DND-41 (cell line): ENCODE data around the gene TSSK2.

Experiments
- EZH2 ChIP-seq: IDR thresholded peaks from 3 replicates; pipeline ENCODE4 v1.6.1; 2012; ENCODE audit warnings: borderline replicate concordance, low read depth, mild to moderate bottlenecking, moderate library complexity, low read length, inconsistent platforms; ENCODE audit not compliant: severe bottlenecking
- TF ChIP-seq, protein P1 (sequence below): IDR thresholded peaks from 2 replicates; pipeline ENCODE4 v1.5.1; 2012; ENCODE audit warnings: borderline replicate concordance, low read length, moderate library complexity, mild to moderate bottlenecking; ENCODE audit not compliant: poor library complexity, severe bottlenecking; ENCODE audit errors: extremely low read depth

DNA sequence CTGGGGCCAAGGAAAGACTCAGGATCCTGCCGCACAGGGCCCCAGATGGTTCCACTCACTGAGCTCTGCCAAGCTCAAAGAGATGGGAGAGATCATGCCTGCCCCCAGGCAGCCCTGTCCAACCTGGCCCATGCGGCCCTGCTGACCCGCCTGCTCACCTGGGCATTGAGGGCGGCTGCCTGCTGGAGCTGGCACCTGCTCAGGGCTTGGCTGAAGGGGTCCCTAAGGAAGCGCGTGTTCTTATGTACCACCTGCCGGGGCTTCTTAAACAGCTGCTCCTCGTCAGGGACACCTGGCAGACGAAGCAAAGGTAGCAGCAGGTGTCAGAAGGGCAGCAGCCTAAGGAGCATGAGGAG is 7.9 kb downstream of the TSSK2 start:
- TF ChIP-seq, protein P1, sequence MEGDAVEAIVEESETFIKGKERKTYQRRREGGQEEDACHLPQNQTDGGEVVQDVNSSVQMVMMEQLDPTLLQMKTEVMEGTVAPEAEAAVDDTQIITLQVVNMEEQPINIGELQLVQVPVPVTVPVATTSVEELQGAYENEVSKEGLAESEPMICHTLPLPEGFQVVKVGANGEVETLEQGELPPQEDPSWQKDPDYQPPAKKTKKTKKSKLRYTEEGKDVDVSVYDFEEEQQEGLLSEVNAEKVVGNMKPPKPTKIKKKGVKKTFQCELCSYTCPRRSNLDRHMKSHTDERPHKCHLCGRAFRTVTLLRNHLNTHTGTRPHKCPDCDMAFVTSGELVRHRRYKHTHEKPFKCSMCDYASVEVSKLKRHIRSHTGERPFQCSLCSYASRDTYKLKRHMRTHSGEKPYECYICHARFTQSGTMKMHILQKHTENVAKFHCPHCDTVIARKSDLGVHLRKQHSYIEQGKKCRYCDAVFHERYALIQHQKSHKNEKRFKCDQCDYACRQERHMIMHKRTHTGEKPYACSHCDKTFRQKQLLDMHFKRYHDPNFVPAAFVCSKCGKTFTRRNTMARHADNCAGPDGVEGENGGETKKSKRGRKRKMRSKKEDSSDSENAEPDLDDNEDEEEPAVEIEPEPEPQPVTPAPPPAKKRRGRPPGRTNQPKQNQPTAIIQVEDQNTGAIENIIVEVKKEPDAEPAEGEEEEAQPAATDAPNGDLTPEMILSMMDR, result no peak
- TF ChIP-seq EZH2, result no peak
